Stimulated activated CD4-positive, alpha-beta T cell treated with anti-CD3 and anti-CD28 coated beads, Interleukin-2, amount 100 ng/mL, for 48 hours (primary cell): Measurements from ENCODE around the gene FAM209B.
"Not testable (repeated sequence)": the region's sequence is repeated elsewhere in the genome, so short reads cannot be mapped to it uniquely, and the experiment has no call there.

Experiments used
- DNase-seq, 2 donors: peaks; one replicate each; pipeline ENCODE4 v3.0.0-alpha.2; 2020

The FAM209B gene

GRCh38 chr20:56542489-56543030 is 9.5 kb downstream of the FAM209B start:
- DNase-seq: no peak

- DNase-seq: no peak
These were observed 18.5 kb downstream of the FAM209B start for GRCh38 chr20:56551571-56551970.

GRCh38 chr20:56552911-56553629 is 20.0 kb downstream of the FAM209B start:
- DNase-seq: no peak

- DNase-seq: no peak
These were observed 21.8 kb downstream of the FAM209B start for GRCh38 chr20:56554869-56555268.

GRCh38 chr20:56558968-56559367 is 25.9 kb downstream of the FAM209B start:
- no peak for DNase-seq

- not testable (repeated sequence) for DNase-seq
These were observed 31.5 kb downstream of the FAM209B start for GRCh38 chr20:56564526-56564925.

GRCh38 chr20:56565511-56565910 is 32.5 kb downstream of the FAM209B start:
- no peak for DNase-seq

GRCh38 chr20:56566621-56567020 is 33.6 kb downstream of the FAM209B start:
- no peak for DNase-seq

- DNase-seq: no peak
These were observed 37.8 kb downstream of the FAM209B start for GRCh38 chr20:56570832-56571231.

GRCh38 chr20:56572172-56572571 is 39.1 kb downstream of the FAM209B start:
- no peak for DNase-seq

GRCh38 chr20:56573986-56574385 is 40.9 kb downstream of the FAM209B start:
- DNase-seq: no peak

GRCh38 chr20:56574531-56575142 is 41.6 kb downstream of the FAM209B start:
- no peak for DNase-seq

- no peak for DNase-seq
These were observed 42.1 kb downstream of the FAM209B start for GRCh38 chr20:56575157-56575556.

- no peak for DNase-seq
These were observed 42.9 kb downstream of the FAM209B start for GRCh38 chr20:56575961-56576360.

- no peak for DNase-seq
These were observed 46.3 kb downstream of the FAM209B start for GRCh38 chr20:56579301-56579710.

GRCh38 chr20:56580226-56580625 is 47.2 kb downstream of the FAM209B start:
- no peak for DNase-seq

GRCh38 chr20:56581701-56582100 is 48.7 kb downstream of the FAM209B start:
- DNase-seq: no peak

GRCh38 chr20:56582542-56582941 is 49.5 kb downstream of the FAM209B start:
- no peak for DNase-seq

GRCh38 chr20:56584916-56585315 is 51.9 kb downstream of the FAM209B start:
- DNase-seq: no peak
